Mucosa of rectum (tissue), 2 donors: ENCODE results near the gene FPR2.
A peak's percentile ranks its signal among the peaks of the same experiment; 100 is the strongest.

Experiments
- H3K27ac ChIP-seq, 2 donors: one replicate each; pipeline ENCODE4 v1.7.0; 2013; ENCODE audit warnings: inconsistent platforms in 2 of 2, low read depth in 2 of 2, low read length in 2 of 2
- H3K27me3 ChIP-seq, 2 donors: one replicate each; pipeline ENCODE4 v1.7.0; 2013; ENCODE audit warnings: low read length in 2 of 2; ENCODE audit not compliant: control insufficient read depth in 2 of 2, insufficient read depth in 2 of 2
- H3K36me3 ChIP-seq, 2 donors: one replicate each; pipeline ENCODE4 v1.7.0; 2013; ENCODE audit warnings: low read length in 2 of 2; ENCODE audit not compliant: control insufficient read depth in 2 of 2, insufficient read depth in 2 of 2
- H3K4me1 ChIP-seq, 2 donors: one replicate each; pipeline ENCODE4 v1.7.0; 2013; ENCODE audit warnings: low read length in 2 of 2, mild to moderate bottlenecking in 1 of 2; ENCODE audit not compliant: control insufficient read depth in 2 of 2, insufficient read depth in 2 of 2
- H3K4me3 ChIP-seq, 2 donors: one replicate each; pipeline ENCODE4 v1.7.0; 2013; ENCODE audit warnings: low read length in 2 of 2
- H3K9ac ChIP-seq, 2 donors: one replicate each; pipeline ENCODE4 v1.7.0; 2013; ENCODE audit warnings: low read length in 2 of 2, low read depth in 1 of 2, mild to moderate bottlenecking in 1 of 2
- H3K9me3 ChIP-seq, 2 donors: one replicate each; pipeline ENCODE4 v1.7.0; 2013; ENCODE audit warnings: low read length in 2 of 2; ENCODE audit not compliant: control insufficient read depth in 2 of 2
- donor health status: healthy.
- donor health status: Normal muscosa, but diverticular disease.

FPR2 gene

DNA sequence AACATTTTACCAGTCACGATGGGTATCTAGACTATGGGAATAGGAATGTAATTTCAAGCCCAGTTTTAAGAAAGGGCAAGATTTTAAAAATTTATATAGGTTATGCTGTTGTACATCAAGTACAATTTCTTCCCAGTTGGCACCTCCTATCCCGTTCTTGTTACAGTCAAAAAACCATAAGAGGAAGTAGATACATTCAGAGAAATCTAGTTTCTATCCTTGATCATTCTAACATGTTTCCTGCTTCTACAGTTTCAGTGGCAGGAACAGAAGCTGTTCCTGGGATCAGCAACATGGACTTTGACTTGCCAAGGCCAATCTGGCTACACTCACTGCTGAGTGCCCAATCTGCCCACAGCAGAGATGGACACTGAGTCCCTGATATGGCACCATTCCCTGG lies 19.3 kb downstream of the FPR2 start:
- Histone ChIP-seq H3K27me3 (no peaks in the 10 kb centered on the region), H3K27ac (no peak overlapping the region), H3K36me3 (no peaks in the 10 kb centered on the region), H3K4me1 (no peaks in the 10 kb centered on the region), H3K4me3 (no peak overlapping the region), H3K9ac (no peak overlapping the region), H3K9me3 (no peaks in the 10 kb centered on the region)

- H3K27me3 ChIP-seq, result no peaks in the 10 kb centered on the region
- H3K27ac ChIP-seq, result no peak overlapping the region
- no peaks in the 10 kb centered on the region for H3K9me3 ChIP-seq
- H3K4me3 ChIP-seq, result no peak overlapping the region
- no peak overlapping the region for H3K9ac ChIP-seq
- H3K36me3 ChIP-seq, result no peaks in the 10 kb centered on the region
- H3K4me1 ChIP-seq, result no peaks in the 10 kb centered on the region
These were observed 21.0 kb downstream of the FPR2 start for GRCh38 chr19:51781999-51782398.

GRCh38 chr19:51783372-51783771 lies 22.4 kb downstream of the FPR2 start:
- Histone ChIP-seq H3K4me1 (no peaks in the 10 kb centered on the region), H3K9me3 (no peaks in the 10 kb centered on the region), H3K36me3 (no peaks in the 10 kb centered on the region), H3K27me3 (no peaks in the 10 kb centered on the region), H3K27ac (no peak overlapping the region), H3K9ac (no peak overlapping the region), H3K4me3 (no peak overlapping the region)

DNA sequence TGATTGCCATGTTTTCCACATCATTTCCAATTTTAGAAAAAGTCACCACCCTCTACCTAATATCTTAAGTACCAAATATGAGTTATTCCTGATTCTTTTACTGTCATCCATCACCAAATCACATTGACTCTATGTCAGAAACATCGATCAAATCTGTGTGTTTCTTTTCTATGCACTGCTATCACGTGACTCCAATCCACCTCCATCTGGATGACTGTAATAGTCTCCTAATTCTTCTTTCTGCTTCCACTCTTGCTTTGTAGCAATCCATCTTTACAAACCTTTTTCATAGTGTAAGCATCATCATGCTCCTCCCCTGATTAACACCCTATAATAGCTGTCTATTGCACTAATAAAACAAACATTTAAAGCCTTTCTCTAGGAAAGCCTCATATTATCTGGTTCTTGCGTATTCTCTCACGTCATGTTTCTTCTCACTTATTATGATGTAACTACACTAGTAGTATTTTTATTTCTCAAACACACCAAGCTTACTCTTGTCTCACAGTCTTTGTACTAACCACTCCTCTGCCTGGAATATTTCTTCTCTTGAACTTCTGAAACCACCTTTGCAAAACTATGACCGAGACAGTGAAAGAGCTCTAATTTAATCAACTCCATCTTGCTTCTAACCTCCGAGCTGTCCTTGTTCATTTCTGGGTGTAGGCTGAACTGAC lies 23.3 kb downstream of the FPR2 start:
- Histone ChIP-seq H3K4me3 (no peak overlapping the region), H3K27me3 (no peaks in the 10 kb centered on the region), H3K36me3 (no peaks in the 10 kb centered on the region), H3K9ac (no peak overlapping the region), H3K27ac (peak overlapping the region; percentile 20 to 49), H3K4me1 (no peaks in the 10 kb centered on the region), H3K9me3 (no peaks in the 10 kb centered on the region)

DNA sequence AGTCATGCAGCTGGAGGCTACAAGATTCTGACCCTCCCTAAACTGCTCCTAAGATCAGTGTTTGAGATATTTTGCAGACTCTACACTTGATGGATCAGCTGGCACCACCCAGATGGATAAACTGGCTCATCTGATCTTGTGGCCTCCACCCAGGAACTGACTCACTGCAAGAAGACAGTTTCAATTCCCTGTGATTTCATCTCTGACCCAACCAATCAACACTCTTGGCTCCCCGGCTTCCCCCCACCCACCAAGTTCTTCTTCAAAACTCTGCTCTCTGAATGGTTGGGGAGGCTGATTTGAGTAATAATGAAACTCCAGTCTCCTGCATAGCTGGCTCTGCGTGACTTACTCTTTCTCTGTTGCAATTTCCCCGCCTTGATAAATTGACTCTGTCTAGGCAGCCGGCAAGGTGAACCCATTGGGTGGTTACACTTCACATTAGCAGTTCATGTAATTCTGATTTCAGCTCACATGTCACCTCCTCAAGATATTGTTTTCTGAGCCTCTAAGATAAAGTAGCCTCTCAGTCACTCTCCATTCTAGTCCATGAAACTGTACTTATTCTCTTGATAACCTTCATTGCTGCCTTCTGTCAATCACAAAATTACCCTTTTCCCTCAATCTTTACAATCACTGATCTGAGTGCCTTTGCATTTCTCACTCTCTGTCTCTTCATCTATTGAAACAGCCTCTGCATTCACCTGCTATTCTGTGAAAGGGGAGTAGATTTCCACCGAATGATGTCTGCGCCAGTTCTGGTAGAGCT lies 24.1 kb downstream of the FPR2 start:
- no peaks in the 10 kb centered on the region for H3K36me3 ChIP-seq

DNA sequence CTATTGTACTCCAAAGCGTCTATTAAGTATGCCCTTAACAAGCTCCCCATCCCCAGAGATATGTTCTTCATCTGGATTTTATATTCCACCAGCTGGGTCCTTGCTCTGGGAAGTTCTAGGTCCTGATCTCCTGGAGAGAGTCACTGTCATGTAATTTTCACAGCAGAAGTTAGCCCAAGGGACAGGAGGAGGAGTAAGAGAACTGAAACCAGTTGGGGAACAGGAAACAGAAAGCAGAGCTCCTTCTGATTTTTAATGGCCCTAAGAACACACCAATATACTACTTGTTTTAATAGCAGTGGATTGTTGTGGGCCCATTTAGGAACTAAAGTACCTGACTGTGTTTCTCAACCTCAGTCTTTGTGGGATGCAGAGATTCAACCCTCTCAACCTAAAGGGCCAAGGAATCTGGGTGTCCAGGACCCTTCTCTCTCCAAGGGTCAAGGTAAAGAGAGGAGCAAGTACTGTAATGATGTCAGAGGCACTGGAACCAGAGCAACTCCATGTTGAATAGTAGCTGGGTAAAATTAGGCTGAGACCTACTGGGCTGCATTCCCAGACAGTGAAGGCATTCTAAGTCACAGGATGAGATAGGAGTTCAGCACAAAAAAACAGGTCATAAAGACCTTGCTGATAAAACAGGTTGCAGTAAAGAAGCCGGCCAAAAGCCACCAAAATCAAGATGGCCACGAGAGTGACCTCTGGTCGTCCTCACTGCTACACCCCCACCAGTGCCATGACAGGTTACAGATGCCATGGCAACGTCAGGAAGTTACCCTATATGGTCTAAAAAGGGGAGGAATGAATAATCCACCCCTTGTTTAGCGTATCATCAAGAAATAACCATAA lies 25.9 kb downstream of the FPR2 start:
- Histone ChIP-seq H3K4me3 (no peak overlapping the region), H3K36me3 (no peaks in the 10 kb centered on the region), H3K27ac (no peak overlapping the region), H3K9ac (no peak overlapping the region), H3K4me1 (no peaks in the 10 kb centered on the region), H3K9me3 (no peaks in the 10 kb centered on the region), H3K27me3 (no peaks in the 10 kb centered on the region)

More for the DNA sequence above, 24.1 kb downstream of the FPR2 start:
- Histone ChIP-seq H3K9me3 (no peaks in the 10 kb centered on the region), H3K27me3 (no peaks in the 10 kb centered on the region), H3K4me3 (no peak overlapping the region), H3K9ac (no peak overlapping the region), H3K4me1 (no peaks in the 10 kb centered on the region), H3K27ac (peak overlapping the region; percentile 20 to 50)

- H3K36me3 ChIP-seq, result no peaks in the 10 kb centered on the region
- H3K4me3 ChIP-seq, result no peak overlapping the region
- no peaks in the 10 kb centered on the region for H3K4me1 ChIP-seq
- no peaks in the 10 kb centered on the region for H3K9me3 ChIP-seq
- no peaks in the 10 kb centered on the region for H3K27me3 ChIP-seq
- no peak overlapping the region for H3K9ac ChIP-seq
- no peak overlapping the region for H3K27ac ChIP-seq
These were observed 27.0 kb downstream of the FPR2 start for GRCh38 chr19:51788029-51788428.

GRCh38 chr19:51789061-51789795 lies 28.2 kb downstream of the FPR2 start:
- Histone ChIP-seq H3K9ac (no peak overlapping the region), H3K36me3 (no peaks in the 10 kb centered on the region), H3K4me3 (no peak overlapping the region), H3K4me1 (no peaks in the 10 kb centered on the region), H3K27me3 (no peaks in the 10 kb centered on the region), H3K9me3 (no peaks in the 10 kb centered on the region), H3K27ac (peak overlapping the region in 1 of 2 donors; percentile 38)

DNA sequence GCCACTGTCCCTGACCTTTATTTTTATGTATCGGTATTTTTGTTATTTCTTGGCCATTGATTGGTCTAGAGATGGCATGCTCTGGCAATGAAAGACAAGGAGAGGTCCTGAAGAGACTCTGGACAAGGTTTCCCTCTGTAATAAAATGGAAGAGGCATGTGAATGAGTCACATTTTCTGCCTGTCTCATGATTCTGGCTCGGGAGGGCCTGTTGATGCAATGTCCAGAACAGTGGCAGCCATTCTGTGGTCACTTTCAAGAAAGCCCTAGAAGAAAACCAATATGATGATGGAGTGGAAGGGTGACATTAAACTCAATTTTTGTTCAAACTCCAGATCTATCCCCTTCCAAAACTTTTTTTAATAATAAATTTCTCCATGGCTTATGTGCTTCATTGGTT lies 32.0 kb downstream of the FPR2 start:
- Histone ChIP-seq H3K4me3 (no peak overlapping the region), H3K9me3 (no peaks in the 10 kb centered on the region), H3K9ac (no peak overlapping the region), H3K27ac (no peak overlapping the region), H3K27me3 (no peaks in the 10 kb centered on the region), H3K36me3 (no peaks in the 10 kb centered on the region), H3K4me1 (no peaks in the 10 kb centered on the region)
